Psoas muscle (tissue), 8 donors: Measurements from ENCODE around the gene PHF2. TPM values are rescaled to one million over a fixed set of nuclear protein-coding genes. Genes with fewer than 3 reads are reported as not detected.

ENCODE experiments used
- ATAC-seq, 4 donors: fragments of 200-7000 bp; cut with Tn5 transposase; one replicate each; pipeline ENCODE4 v1.9.1; 2020; ENCODE audit warnings: moderate library complexity in 3 of 4, mild to moderate bottlenecking in 2 of 4
- DNase-seq, 2 donors: peaks; one replicate each; pipeline ENCODE4 v3.0.0-alpha.2; 2020
- H3K27ac ChIP-seq: fragments of 200-600 bp; one replicate; pipeline ENCODE4 v1.8.0; 2022
- H3K27me3 ChIP-seq, 3 donors: fragments of 200-600 bp in 1 of 3; one replicate each; pipeline versions ENCODE4 v1.6.1 to v1.8.0; 2013 to 2022; ENCODE audit warnings: low read length in 2 of 3, mild to moderate bottlenecking in 2 of 3, moderate library complexity in 1 of 3; ENCODE audit not compliant: insufficient read depth in 3 of 3
- H3K36me3 ChIP-seq, 2 donors: fragments of 200-600 bp in 1 of 2; one replicate each; pipeline versions ENCODE4 v1.6.1 to v1.8.0; 2013 to 2022; ENCODE audit warnings: low read depth in 1 of 2, mild to moderate bottlenecking in 1 of 2, moderate library complexity in 1 of 2; ENCODE audit not compliant: insufficient read depth in 1 of 2
- H3K4me1 ChIP-seq: fragments of 200-600 bp; one replicate; pipeline ENCODE4 v1.8.0; 2022
- H3K4me3 ChIP-seq: fragments of 200-600 bp; one replicate; pipeline ENCODE4 v1.8.0; 2022; ENCODE audit warnings: mild to moderate bottlenecking
- H3K9me3 ChIP-seq: fragments of 200-600 bp; one replicate; pipeline ENCODE4 v1.8.0; 2022
- CTCF ChIP-seq: fragments of 200-600 bp; IDR thresholded peaks from one replicate; pipeline ENCODE4 v1.8.0; 2022; ENCODE audit warnings: antibody characterized with exemption
- WGBS, 3 donors: extraction: QIAGEN DNeasy Blood & Tissue Kit; methylation state at CpG; one replicate each; pipeline versions ENCODE4 v1.1.6 to v1.1.7; 2013; 5-methylcytosine and 5-hydroxymethylcytosine counted together
- intact Hi-C, 2 donors: fragments of 100-400 bp; cut with DNase I; formaldehyde crosslinking; loops; one replicate each; pipeline versions ENCODE4 v1.11.0 to v1.14.2; 2022
- polyA plus RNA-seq, 3 donors: library from polyadenylated mRNA; stranded (reverse); fragments of 200-250 nt; gene quantifications; one replicate each; pipeline ENCODE4 v1.2.3, GENCODE V29; 2013
- total RNA-seq, 4 donors: library from RNA; stranded (reverse); fragmentation: NEBNext Ultra II Directional in 2 of 4; extraction: Animal tissue kit (Norgen Biotek cat#: 25700) in 2 of 4; gene quantifications; one replicate each; pipeline versions ENCODE4 v1.2.1 to v1.2.4, GENCODE V29; 2021 to 2023
- donor health status: healthy with polysubstance abuse.
- donor health status: DM: no; HTN: no; CAD: no; lungs with moderate emphysema.
- donor health status: Bipolar disorder and iron deficiency.
- donor health status: healthy.
- donor health status: DM: yes; HTN: yes; CAD: no.
- donor health status: DM: no; HTN: no; CAD: no.
- donor health status: DM: no; HTN: no; CAD: no.
- donor health status: DM: yes; HTN: yes; CAD: no.

The PHF2 gene
- total and polyA plus RNA-seq, 7 donors, result 9.3 to 26.6 (median 19.1) TPM

- WGBS, 3 donors, result 79 to 92% (median 90%) methylated on average over 4 of the region's 4 CpGs
- ATAC-seq, result no peak
Observed at GRCh38 chr9:93713716-93714115, 137.3 kb downstream of the PHF2 start.

GRCh38 chr9:93721417-93721965, 145.1 kb downstream of the PHF2 start:
- intact Hi-C loops, result no loop called here
- H3K36me3 ChIP-seq, result no peaks in the 10 kb centered on the region
- no peaks in the 10 kb centered on the region for H3K9me3 ChIP-seq
- H3K4me3 ChIP-seq, result no peak overlapping the region
- no peak for ATAC-seq
- no peak overlapping the region for H3K27ac ChIP-seq
- no peak for DNase-seq
- TF ChIP-seq CTCF, result no peak
- H3K27me3 ChIP-seq, result no peaks in the 10 kb centered on the region
- 81 to 82% (median 81%) methylated on average over 13 of the region's 13 CpGs for WGBS, 3 donors
- H3K4me1 ChIP-seq, result no peaks in the 10 kb centered on the region

More at GRCh38 chr9:93713716-93714115, 137.3 kb downstream of the PHF2 start:
- Histone ChIP-seq H3K4me1 (peaks cover 4% of the 10 kb centered on the region), H3K9me3 (no peaks in the 10 kb centered on the region), H3K4me3 (no peak overlapping the region), H3K27me3 (no peaks in the 10 kb centered on the region), H3K27ac (no peak overlapping the region), H3K36me3 (no peaks in the 10 kb centered on the region)
- no peak for TF ChIP-seq CTCF
- DNase-seq, result no peak
- intact Hi-C loops, result no loop called here

- Histone ChIP-seq H3K27ac (no peak overlapping the region), H3K4me1 (no peaks in the 10 kb centered on the region), H3K36me3 (no peaks in the 10 kb centered on the region), H3K27me3 (peaks cover 0 to 10% (median 0%) of the 10 kb centered on the region in 3 donors), H3K9me3 (no peaks in the 10 kb centered on the region), H3K4me3 (no peak overlapping the region)
- no peak for TF ChIP-seq CTCF
- no peak for ATAC-seq
- WGBS, 3 donors, result 61 to 74% (median 69%) methylated on average over 4 of the region's 4 CpGs
- DNase-seq, result no peak
- intact Hi-C loops, result no loop called here
Observed at GRCh38 chr9:93724852-93725251, 148.5 kb downstream of the PHF2 start.

GRCh38 chr9:93725382-93725781, 149.0 kb downstream of the PHF2 start:
- Histone ChIP-seq H3K4me3 (no peak overlapping the region), H3K4me1 (no peaks in the 10 kb centered on the region), H3K36me3 (no peaks in the 10 kb centered on the region), H3K27ac (no peak overlapping the region), H3K27me3 (peaks cover 0 to 15% (median 0%) of the 10 kb centered on the region in 3 donors), H3K9me3 (no peaks in the 10 kb centered on the region)
- no peak for TF ChIP-seq CTCF
- DNase-seq (no peak), ATAC-seq (no peak)
- 59 to 77% (median 64%) methylated on average over 6 of the region's 6 CpGs for WGBS, 3 donors
- intact Hi-C loops, result no loop called here

- no peak overlapping the region for H3K4me3 ChIP-seq
- no peaks in the 10 kb centered on the region for H3K9me3 ChIP-seq
- intact Hi-C loops, result no loop called here
- WGBS, 3 donors, result 75 to 85% (median 80%) methylated on average over 7 of the region's 7 CpGs
- no peak for ATAC-seq
- H3K27ac ChIP-seq, result no peak overlapping the region
- H3K36me3 ChIP-seq, result no peaks in the 10 kb centered on the region
- DNase-seq, result no peak
- TF ChIP-seq CTCF, result no peak
- H3K4me1 ChIP-seq, result no peaks in the 10 kb centered on the region
- peaks cover 0 to 15% (median 0%) of the 10 kb centered on the region in 3 donors for H3K27me3 ChIP-seq
Observed at GRCh38 chr9:93726147-93726546, 149.8 kb downstream of the PHF2 start.
